NOMO-1 (cell line): ENCODE data around the gene EPS15.
A peak's percentile ranks its signal among the peaks of the same experiment; 100 is the strongest.
"Not testable (repeated sequence)": the region's sequence is repeated elsewhere in the genome, so short reads cannot be mapped to it uniquely, and the experiment has no call there.

Experiments used
- DNase-seq, 2 experiments: peaks; one replicate each; lab custom pipeline; 2025; ENCODE audit not compliant: unreplicated experiment in 2 of 2; lab: John Stamatoyannopoulos, UW

EPS15 gene

DNA sequence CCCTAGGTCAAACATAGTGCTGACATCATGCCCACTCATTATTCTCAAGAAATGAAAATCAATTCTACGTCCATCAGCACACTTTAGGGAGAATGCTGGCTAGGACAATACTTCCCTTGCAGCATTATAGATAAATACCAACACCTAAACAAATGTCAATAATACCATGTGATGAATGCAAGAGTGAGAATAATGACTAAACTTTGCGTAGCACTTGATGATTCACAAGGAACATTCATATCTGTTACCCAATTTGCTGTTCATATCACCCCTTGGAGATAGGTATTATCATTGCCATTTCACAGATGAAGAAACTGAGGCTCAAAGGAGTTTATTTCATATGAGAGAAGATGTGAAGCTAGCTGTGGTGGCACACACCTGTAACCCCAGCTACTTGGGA is 24.8 kb upstream of the EPS15 start:
- DNase-seq, result no peak

GRCh38 chr1:51542158-51542953 is 23.3 kb upstream of the EPS15 start:
- no peak for DNase-seq

GRCh38 chr1:51541313-51542050 is 22.4 kb upstream of the EPS15 start:
- no peak for DNase-seq

DNA sequence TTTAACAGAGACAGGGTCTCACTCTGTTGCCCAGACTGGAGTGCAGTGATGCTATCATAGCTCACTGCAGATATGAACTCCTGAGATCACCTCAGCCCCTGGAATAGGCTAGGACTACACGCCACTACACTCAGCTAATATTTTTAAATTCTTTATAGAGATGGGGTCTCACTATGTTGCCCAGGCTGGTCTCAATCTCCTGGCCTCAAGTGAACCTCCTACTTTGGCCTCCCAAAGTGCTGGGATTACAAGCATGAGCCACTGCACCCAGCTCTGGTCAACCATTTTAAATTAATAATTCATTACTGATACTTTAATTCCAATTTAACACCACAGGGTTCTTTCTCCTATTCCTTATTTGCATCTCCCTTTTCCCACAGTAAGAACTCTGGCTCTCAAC is 18.5 kb upstream of the EPS15 start:
- DNase-seq, result no peak

DNA sequence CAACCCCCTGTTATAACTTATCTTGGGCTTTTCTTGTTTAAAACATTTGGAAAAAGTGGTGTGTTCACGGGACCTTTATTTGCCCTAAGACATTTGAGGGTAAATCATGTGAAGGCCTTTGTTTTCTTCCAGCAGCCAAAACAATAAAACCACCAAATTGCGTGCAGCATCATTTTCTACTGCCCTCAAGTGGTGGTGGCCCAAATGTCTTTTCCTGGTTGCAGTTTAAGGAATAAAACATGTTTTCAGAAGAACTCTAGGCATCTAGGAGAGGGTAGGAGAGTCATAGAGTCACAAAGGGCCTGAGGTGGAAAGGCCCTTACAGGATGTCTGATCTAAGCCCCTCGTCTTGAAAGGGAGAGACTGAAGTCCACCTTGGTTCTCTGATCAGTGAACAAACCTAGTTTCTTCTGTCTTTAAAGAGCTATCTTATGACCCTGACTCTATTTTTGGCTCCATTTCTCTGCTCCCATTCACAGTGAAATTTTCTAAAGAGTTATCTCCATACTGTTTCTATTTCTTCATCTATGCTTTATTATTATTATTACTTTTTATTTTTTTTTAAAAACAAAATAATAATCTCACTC is 16.0 kb upstream of the EPS15 start:
- DNase-seq, result peak; percentile 18 to 33

GRCh38 chr1:51534447-51534846 is 15.4 kb upstream of the EPS15 start:
- no peak for DNase-seq

DNA sequence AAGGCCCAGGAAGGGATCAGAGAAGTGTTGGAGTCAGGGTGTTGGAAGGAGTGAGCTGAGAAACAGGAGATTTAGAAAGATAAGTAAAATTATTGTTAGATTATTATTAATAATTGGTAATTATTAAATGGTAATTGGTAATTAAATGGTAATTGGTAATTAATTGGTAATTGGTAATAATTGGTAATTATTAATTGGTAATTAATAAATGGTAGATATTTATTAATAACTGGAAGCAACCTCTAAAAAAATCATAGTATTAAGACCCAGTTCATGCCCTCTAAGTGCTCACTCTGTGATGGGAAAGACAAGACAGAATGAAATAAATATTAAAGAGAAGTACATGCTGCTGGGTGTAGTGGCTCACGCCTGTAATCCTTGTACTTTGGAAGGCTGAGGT is 13.8 kb upstream of the EPS15 start:
- DNase-seq, result no peak

DNA sequence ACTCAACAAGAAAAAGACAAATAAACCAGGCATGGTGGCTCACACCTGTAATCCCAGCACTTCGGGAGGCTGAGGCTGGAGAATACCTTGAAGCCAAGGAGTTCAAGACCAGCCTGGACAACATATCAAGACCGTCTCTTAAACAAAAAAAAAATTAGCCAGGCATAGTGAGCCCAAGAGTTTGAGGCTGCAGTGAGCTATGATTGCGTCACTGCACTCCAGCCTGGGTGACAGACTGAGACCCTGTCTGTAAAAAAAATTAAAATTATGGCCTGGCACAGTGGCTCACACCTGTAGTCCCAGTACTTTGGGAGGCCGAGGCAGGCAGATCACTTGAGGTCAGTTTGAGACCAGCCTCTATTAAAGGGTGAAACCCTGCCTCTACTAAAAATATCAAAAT is 11.4 kb upstream of the EPS15 start:
- not testable (repeated sequence) for DNase-seq

DNA sequence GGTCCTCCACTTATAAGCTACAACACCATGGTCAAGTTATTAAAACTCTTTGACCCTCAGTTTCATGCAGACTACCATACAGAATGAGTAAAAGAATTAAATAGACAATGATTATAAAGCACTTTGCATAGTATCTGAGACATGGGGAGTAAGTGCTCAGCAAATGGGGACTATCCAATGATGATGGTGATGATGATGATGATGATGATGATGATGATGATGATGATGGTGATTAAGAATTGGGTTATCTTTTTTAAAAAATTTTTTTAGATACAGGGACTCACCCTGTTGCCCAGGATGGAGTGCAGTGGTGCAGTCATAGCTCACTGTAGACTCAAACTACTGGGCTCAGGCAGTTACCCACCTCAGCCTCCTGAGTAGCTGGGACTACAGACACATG is 8.1 kb upstream of the EPS15 start:
- DNase-seq, result no peak

DNA sequence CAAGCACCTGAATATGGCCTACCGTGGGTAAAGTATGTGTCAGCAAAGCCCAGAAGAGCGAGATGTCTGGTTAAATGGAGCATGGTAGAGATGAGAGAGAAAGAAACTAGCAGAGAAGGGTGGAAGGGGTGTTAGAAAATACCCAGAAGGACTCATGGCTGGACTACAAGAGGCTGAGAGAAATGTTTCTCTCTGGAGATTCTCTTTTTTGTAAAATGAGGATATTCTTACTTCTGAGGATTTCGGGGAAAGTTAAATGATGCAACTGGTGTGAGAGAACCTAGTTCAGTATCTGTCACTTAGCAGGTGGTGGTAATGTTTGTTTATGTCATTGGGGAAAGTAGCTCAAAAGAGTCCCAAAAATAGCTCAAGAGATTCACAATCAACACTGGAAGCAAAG is 7.2 kb upstream of the EPS15 start:
- DNase-seq, result no peak

- DNase-seq, result no peak
Observed at GRCh38 chr1:51525295-51525694, 6.2 kb upstream of the EPS15 start.

DNA sequence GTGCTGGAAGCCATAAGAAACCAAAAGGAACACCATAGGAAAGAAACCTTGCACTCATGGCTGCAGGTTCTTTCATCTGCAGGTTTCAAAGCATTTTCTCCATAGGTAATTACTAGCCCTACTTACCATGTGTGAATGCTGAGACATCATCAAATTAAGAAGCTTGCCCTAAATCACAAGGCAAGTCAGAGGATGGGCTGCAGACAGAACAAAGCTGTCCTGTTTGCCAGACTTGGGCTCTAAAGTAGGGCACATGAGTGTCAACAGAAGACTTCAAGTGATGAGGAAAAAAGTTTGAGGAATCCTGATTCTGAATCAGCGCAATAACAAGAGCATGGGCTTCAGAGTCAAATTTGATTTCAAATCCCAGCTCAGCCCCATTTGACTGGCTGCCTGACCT is 5.8 kb upstream of the EPS15 start:
- no peak for DNase-seq

DNA sequence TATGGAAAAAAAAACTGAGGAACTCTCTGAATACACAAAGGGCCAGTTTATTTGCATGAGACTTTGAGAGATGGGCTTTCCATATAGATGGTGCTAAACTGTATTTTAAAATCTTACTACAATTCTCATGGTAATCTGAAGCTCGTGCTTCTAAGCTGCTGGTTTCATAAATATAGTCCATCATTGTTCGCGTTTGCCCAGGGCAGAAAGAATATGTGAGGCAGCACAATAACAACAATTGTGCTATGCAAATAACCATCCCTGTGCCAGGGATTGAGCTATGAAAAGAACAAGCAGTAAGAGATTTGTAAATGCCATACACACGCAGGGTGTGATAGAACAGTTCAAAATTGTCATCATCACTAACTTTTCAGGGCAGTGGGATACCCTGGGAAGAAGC is 4.9 kb upstream of the EPS15 start:
- DNase-seq, result no peak

DNA sequence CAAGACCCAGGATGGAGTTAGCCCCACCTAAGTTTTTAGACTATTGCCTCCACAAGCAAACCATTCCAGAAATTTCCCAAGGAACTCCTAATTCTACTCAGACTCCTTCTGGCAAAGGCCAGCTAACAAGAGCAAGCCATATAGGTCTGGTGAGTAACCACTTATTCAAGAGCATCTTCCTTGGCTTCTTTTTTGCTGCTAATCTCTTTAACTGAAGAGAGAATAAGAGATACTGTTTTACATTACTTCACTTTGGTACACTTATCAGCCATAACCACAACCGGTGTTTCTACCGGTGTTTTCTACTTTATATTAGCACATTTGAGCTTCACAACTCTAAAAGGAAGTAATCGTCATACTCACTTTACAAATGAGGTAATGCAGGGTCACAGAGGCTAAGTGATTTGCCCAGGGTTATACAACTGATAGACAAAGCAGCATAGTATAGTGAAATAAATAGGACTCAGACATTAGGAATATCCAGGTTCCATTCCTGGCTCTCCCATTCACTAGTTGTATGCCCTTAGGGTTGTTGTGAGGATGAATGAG is 1.7 kb upstream of the EPS15 start:
- DNase-seq, result no peak

GRCh38 chr1:51519865-51520699 is 1.0 kb upstream of the EPS15 start:
- no peak for DNase-seq

DNA sequence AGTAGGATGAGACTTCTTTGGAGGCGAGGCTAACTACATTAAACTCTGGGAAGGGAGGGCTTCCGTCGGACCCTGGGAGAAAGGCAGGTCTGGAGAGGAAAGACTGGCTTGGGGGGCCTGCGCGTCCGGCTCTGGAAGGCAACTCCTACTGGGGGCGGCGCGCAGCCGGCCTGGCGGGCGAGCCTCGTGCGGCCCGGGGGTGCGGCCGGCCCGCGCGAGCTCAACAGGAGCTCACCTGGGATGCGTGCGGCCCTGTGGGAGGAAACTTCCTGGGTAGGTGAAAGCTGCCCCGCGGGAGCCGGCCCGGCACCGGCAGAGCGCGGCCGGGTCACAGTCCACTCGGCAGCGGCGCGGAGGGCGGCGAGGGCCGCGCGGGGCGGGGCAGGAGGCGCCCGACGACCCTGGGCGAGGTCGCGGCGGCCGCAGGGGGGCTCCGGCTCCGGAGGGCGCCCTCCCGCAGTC is 449 bp downstream of the EPS15 start:
- DNase-seq, result peak in 1 of 2 experiments; percentile 34

DNA sequence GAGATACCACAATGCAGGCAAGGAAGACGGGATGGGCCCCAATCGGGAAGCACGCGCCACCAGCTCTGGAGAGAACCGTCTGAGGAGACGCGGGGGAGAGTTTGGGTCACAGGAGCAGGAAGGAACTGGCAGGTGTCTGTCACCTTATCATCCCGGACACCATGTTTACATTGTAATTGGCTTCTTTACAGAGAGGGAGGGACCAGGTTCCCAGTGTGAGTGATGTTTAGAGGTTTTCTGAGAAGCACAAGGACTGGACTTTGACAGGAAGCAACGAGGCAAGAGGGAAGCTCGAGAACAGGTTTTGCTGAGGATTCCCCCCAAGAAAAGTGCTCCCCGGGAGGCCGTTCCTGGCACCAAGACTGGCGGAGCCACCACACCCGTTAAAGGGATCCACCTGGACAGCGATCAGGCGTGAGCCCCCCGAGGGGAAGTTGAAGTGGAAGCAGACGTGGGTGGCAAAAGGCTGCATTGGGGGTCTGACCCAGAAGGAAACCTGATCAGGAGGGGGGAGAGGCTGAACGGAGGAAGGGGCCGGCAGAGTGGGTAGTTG is 957 bp downstream of the EPS15 start:
- DNase-seq, result peak; percentile 27 to 45

- peak; percentile 29 to 42 for DNase-seq
Observed at GRCh38 chr1:51517361-51518032, 1.6 kb downstream of the EPS15 start.

- no peak for DNase-seq
Observed at GRCh38 chr1:51516649-51517158, 2.4 kb downstream of the EPS15 start.
